Calu3 (cell line): ENCODE results near the gene TSC2. TPM values are rescaled to one million over a fixed set of nuclear protein-coding genes. Genes with fewer than 3 reads are reported as not detected.

Experiments used
- BruUV-seq: library from RNA; stranded (reverse); fragments of 400-500 nt; replicated peaks from 2 replicates; lab custom pipeline; 2021; lab: Mats Ljungman, UMichigan
- CTCF ChIA-PET: fragments of 300-600 bp; sonication (Branson Sonifier 250); formaldehyde crosslinking; loops from one replicate; lab custom pipeline; 2022; ENCODE audit warnings: antibody characterized with exemption; lab: Charles Lee
- DNase-seq: peaks from one replicate; pipeline ENCODE4 v3.0.0; 2022
- H3K27ac Mint-ChIP-seq: one replicate; pipeline ENCODE4 v1.8.0; 2022; ENCODE audit warnings: mixed read lengths; ENCODE audit not compliant: unreplicated experiment
- H3K27me3 Mint-ChIP-seq: one replicate; pipeline ENCODE4 v1.8.0; 2022; ENCODE audit warnings: mixed read lengths; ENCODE audit not compliant: unreplicated experiment
- H3K36me3 Mint-ChIP-seq: one replicate; pipeline ENCODE4 v1.8.0; 2022; ENCODE audit warnings: mild to moderate bottlenecking, moderate library complexity, mixed read lengths; ENCODE audit not compliant: insufficient read depth, unreplicated experiment
- H3K4me1 Mint-ChIP-seq: one replicate; pipeline ENCODE4 v1.8.0; 2022; ENCODE audit warnings: mild to moderate bottlenecking, low read depth, mixed read lengths; ENCODE audit not compliant: unreplicated experiment
- H3K4me3 Mint-ChIP-seq: one replicate; pipeline ENCODE4 v1.8.0; 2022; ENCODE audit warnings: mild to moderate bottlenecking, low read depth, moderate library complexity, mixed read lengths; ENCODE audit not compliant: unreplicated experiment
- H3K9me3 Mint-ChIP-seq: one replicate; pipeline ENCODE4 v1.8.0; 2022; ENCODE audit warnings: low read depth, mixed read lengths; ENCODE audit not compliant: unreplicated experiment
- CTCF ChIP-seq: fragments of 200-600 bp; IDR thresholded peaks from one replicate; pipeline ENCODE4 v1.8.0; 2022; ENCODE audit warnings: antibody characterized with exemption; ENCODE audit not compliant: unreplicated experiment
- intact Hi-C: fragments of 100-400 bp; cut with micrococcal nuclease; formaldehyde crosslinking; loops from one replicate; pipeline ENCODE4 v1.10.0; 2022; ENCODE audit not compliant: unreplicated experiment
- total RNA-seq: library from RNA; stranded (reverse); gene quantifications from 2 replicates; pipeline ENCODE4 v1.2.3, GENCODE V29; 2022

The TSC2 gene
- total RNA-seq, 1 experiment from 2014 or later, result 170 TPM

- intact Hi-C loops, result no loop called here
- H3K9me3 Mint-ChIP-seq, result no peaks in the 10 kb centered on the region
- H3K4me3 Mint-ChIP-seq, result peak overlapping the region; percentile 30
- peak; percentile 5 for TF ChIP-seq CTCF
- H3K27me3 Mint-ChIP-seq, result no peaks in the 10 kb centered on the region
- H3K4me1 Mint-ChIP-seq, result no peaks in the 10 kb centered on the region
- no peak overlapping the region for H3K27ac Mint-ChIP-seq
- no peak for DNase-seq
- H3K36me3 Mint-ChIP-seq, result peaks cover 67% of the 10 kb centered on the region
- BruUV-seq, result TSS peak; percentile 24
- CTCF ChIA-PET, result interaction anchor here (0.5 to 1.4 kb wide), 2 partner anchors 51 to 93 kb away, joined by 3 to 4 read pairs; no protein-coding TSS in a partner anchor
Observed at GRCh38 chr16:2089706-2090480, 42.1 kb downstream of the TSC2 start.

DNA sequence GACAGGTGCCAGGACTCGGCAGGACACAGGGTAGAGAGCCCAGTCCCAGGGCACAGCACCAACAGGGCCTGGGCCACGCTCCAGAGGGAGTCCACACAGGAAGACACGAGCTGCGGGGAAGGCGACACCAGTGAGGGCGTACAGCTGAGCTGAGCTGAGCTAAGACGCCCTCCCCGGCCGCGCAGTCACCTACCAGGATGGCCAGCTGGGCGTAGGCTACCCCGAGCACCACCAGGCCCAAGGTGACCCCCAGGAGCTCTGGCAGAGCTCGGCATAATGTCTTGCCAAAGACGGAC is 42.6 kb downstream of the TSC2 start:
- peak overlapping the region; percentile 30 for H3K4me3 Mint-ChIP-seq
- TF ChIP-seq CTCF, result no peak
- BruUV-seq, result no TSS peak
- H3K4me1 Mint-ChIP-seq, result no peaks in the 10 kb centered on the region
- H3K9me3 Mint-ChIP-seq, result no peaks in the 10 kb centered on the region
- CTCF ChIA-PET, result interaction anchor here (0.5 to 1.4 kb wide), 2 partner anchors 50 to 93 kb away, joined by 3 to 4 read pairs; no protein-coding TSS in a partner anchor
- DNase-seq, result no peak
- peaks cover 61% of the 10 kb centered on the region for H3K36me3 Mint-ChIP-seq
- H3K27me3 Mint-ChIP-seq, result no peaks in the 10 kb centered on the region
- H3K27ac Mint-ChIP-seq, result no peak overlapping the region
- intact Hi-C loops, result no loop called here

DNA sequence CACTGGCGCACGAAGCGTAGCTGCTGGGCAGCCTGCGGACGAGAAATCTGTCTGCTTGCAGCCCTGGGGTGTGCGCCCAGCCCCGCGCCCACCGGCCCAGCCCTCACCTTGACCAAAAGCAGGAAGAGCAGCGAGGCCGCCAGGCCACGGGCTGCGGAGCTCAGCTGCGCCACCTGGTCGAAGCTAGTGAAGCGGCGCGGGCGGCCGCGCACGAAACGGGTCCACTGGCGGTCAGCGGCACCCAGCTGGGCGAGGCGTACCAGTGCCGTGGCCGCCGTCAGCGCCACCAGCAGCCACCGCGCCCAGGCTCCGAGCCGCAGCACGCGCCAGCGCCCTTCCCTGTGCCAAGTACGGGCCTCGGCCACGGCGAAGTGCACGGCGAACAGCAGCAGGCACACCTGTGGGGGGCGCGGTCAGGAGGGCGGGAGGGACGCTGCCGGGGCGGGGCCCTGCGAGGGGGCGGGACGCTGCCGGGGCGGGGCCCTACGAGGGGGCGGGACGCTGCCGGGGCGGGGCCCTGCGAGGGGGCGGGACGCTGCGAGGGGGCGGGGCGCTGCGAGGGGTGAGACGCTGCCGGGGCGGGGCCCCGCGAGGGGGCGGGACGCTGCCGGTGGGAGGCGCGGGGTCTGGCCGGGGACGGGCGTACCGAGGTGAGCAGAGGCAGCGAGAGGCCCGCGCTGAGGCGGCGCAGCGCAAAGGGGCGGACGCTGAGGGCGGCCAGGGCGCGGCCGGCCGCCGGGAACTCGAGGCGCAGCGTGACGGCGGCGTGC is 43.2 kb downstream of the TSC2 start:
- BruUV-seq, result no TSS peak
- Mint-ChIP-seq H3K36me3 (peaks cover 59% of the 10 kb centered on the region), H3K27ac (no peak overlapping the region), H3K4me3 (peak overlapping the region; percentile 30), H3K27me3 (no peaks in the 10 kb centered on the region), H3K4me1 (no peaks in the 10 kb centered on the region), H3K9me3 (no peaks in the 10 kb centered on the region)
- no peak for TF ChIP-seq CTCF
- intact Hi-C loops, result no loop called here
- CTCF ChIA-PET, result interaction anchor here (0.5 to 1.4 kb wide), 2 partner anchors 50 to 94 kb away, joined by 3 to 4 read pairs; no protein-coding TSS in a partner anchor
- DNase-seq, result peak; percentile 82

DNA sequence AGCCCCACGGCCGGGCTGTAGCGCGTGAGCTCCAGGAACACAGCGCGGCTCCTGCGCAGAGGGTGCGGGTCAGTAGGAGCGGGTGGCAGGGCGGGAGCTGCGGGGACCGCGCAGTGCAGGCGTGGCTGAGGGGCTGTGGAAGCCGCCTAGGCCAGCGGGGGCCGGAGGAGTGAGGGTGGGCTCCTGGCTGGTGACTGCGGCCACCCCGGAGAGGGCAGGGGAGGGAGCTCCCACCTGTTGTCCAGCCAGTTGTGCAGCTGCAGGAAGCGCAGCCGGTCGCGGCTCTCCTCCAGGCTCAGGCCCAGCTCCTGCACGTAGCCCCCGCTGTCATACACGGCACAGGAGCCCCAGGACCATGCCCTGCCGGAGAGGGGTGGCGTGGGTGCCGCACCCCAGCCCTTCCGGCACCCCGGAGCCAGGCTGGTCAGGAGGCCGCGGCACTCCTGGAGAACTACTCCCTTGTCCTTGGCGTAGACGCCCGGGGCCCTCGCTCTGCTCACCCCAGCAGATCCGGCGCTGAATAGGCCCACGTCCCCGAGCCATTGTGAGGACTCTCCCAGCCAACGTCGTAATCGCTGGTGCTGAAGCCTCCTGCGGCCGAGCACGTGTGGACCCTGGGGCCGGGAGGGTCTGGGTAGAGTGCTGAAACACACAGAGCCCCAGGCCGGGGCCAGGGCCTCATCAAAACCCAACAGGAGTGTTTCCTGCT is 43.9 kb downstream of the TSC2 start:
- no peak overlapping the region for H3K27ac Mint-ChIP-seq
- intact Hi-C loops, result no loop called here
- H3K9me3 Mint-ChIP-seq, result no peaks in the 10 kb centered on the region
- H3K4me1 Mint-ChIP-seq, result no peaks in the 10 kb centered on the region
- no peaks in the 10 kb centered on the region for H3K27me3 Mint-ChIP-seq
- H3K36me3 Mint-ChIP-seq, result peaks cover 66% of the 10 kb centered on the region
- no TSS peak for BruUV-seq
- no peak for TF ChIP-seq CTCF
- no peak for DNase-seq
- CTCF ChIA-PET, result interaction anchor here (1.4 kb wide), 1 partner anchor 49 kb away, joined by 4 read pairs; no protein-coding TSS in a partner anchor
- peak overlapping the region; percentile 30 for H3K4me3 Mint-ChIP-seq
